ENCODE data around the gene PPP1R7.

DNA sequence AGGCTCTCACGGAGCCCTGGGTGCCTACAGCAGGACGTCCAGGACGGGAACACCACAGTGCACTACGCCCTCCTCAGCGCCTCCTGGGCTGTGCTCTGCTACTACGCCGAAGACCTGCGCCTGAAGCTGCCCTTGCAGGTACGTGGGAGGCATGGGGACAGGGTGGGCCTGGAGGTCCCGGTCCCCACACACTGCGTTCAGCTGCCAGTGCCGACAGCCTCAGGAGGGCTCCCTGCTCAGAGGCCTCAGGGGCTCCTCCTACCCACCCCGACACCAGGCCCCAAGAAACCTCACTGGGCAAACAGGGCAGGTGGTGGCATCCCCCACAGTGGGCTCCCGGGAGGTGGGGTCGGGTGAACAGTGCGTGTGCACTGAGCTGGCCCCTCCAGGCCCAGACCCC, 49.0 kb downstream of the PPP1R7 start:
- TF ChIP-seq, protein P1, sequence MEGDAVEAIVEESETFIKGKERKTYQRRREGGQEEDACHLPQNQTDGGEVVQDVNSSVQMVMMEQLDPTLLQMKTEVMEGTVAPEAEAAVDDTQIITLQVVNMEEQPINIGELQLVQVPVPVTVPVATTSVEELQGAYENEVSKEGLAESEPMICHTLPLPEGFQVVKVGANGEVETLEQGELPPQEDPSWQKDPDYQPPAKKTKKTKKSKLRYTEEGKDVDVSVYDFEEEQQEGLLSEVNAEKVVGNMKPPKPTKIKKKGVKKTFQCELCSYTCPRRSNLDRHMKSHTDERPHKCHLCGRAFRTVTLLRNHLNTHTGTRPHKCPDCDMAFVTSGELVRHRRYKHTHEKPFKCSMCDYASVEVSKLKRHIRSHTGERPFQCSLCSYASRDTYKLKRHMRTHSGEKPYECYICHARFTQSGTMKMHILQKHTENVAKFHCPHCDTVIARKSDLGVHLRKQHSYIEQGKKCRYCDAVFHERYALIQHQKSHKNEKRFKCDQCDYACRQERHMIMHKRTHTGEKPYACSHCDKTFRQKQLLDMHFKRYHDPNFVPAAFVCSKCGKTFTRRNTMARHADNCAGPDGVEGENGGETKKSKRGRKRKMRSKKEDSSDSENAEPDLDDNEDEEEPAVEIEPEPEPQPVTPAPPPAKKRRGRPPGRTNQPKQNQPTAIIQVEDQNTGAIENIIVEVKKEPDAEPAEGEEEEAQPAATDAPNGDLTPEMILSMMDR (IDR thresholded peaks at IDR 0.05) = no peak
- TF ChIP-seq POLR2A (IDR thresholded peaks at IDR 0.05) = no peak
- no peak for TF ChIP-seq EP300 (IDR thresholded peaks at IDR 0.05)
